HepG2 (cell line): ENCODE data around the gene SERAC1. TPM values are rescaled to one million over a fixed set of nuclear protein-coding genes. Genes with fewer than 3 reads are reported as not detected.

Experiments
- ATAC-seq: fragments of 200-7000 bp; cut with Tn5 transposase; 3 replicates; pipeline ENCODE4 v1.9.1; 2020; ENCODE audit warnings: mild to moderate bottlenecking, moderate library complexity
- BruUV-seq: library from RNA; stranded (reverse); fragments of 400-500 nt; replicated peaks from 2 replicates; lab custom pipeline; 2021; lab: Mats Ljungman, UMichigan
- CTCF ChIA-PET: fragments of 300-600 bp; formaldehyde crosslinking; extraction: SDS; loops from one replicate; lab custom pipeline; 2021; ENCODE audit warnings: low total read pairs, inconsistent platforms, low intra/inter-chr PET ratio; lab: Yijun Ruan, JAX
- POLR2A ChIA-PET: fragments of 350-600 bp; sonication (Branson Sonifier 250); formaldehyde crosslinking; loops from one replicate; lab custom pipeline; 2020; ENCODE audit warnings: antibody characterized with exemption, inconsistent platforms; lab: Yijun Ruan, JAX
- DNase-seq: peaks from one replicate; pipeline ENCODE4 v3.0.0-alpha.2; 2015; ENCODE audit warnings: low spot score
- FAIRE-seq: peaks from 3 replicates; lab custom pipeline; 2011; peaks lifted over from hg19 to GRCh38; lab: Jason Lieb, UNC
- H2AFZ ChIP-seq: one replicate; pipeline ENCODE4 v1.6.1; 2011; ENCODE audit warnings: low read length, inconsistent platforms
- H3K27ac ChIP-seq: fragments of 300-600 bp; 3 replicates; pipeline ENCODE4 v1.8.0; 2011; ENCODE audit warnings: mixed run types, mild to moderate bottlenecking, mixed read lengths, low read length, inconsistent platforms; ENCODE audit not compliant: insufficient read depth; ENCODE audit errors: extremely low read length
- H3K27me3 ChIP-seq, 2 experiments: fragments of 200-600 bp in 1 of 2; 2 replicates in 1 of 2; 3 replicates in 1 of 2; pipeline versions ENCODE4 v1.6.0 to v1.8.0; 2011; ENCODE audit warnings: low read length in 2 of 2, mild to moderate bottlenecking in 2 of 2, moderate library complexity in 2 of 2, inconsistent platforms in 1 of 2; ENCODE audit not compliant: insufficient read depth in 2 of 2, control insufficient read depth in 1 of 2
- H3K36me3 ChIP-seq, 2 experiments: fragments of 200-600 bp in 1 of 2; replicated peaks in 1 of 2; 2 replicates in 1 of 2; 3 replicates in 1 of 2; pipeline versions ENCODE4 v1.5.1 to v1.8.0; 2011; ENCODE audit warnings: low read length in 2 of 2, inconsistent platforms in 1 of 2; ENCODE audit not compliant: insufficient read depth in 2 of 2, control insufficient read depth in 1 of 2
- H3K4me1 ChIP-seq: 2 replicates; pipeline ENCODE4 v1.5.1; 2012; ENCODE audit warnings: low read length, inconsistent platforms; ENCODE audit not compliant: insufficient read depth
- H3K4me2 ChIP-seq: 2 replicates; pipeline ENCODE4 v1.6.0; 2011; ENCODE audit warnings: low read depth, low read length, inconsistent platforms
- H3K4me3 ChIP-seq, 3 experiments: fragments of 200-600 bp in 1 of 3; sonication (generic), shearing (Covaris generic) in 1 of 3; replicated peaks in 1 of 3; 2 replicates each; pipeline ENCODE4 v1.5.1; 2011 to 2016; ENCODE audit warnings: low read length in 3 of 3, inconsistent platforms in 2 of 3, low read depth in 2 of 3, mild to moderate bottlenecking in 2 of 3, control low read depth in 1 of 3, mixed read lengths in 1 of 3; ENCODE audit not compliant: insufficient read depth in 1 of 3
- H3K79me2 ChIP-seq: one replicate; pipeline ENCODE4 v1.6.1; 2011; ENCODE audit warnings: low read length, inconsistent platforms; ENCODE audit not compliant: insufficient read depth
- H3K9ac ChIP-seq: 2 replicates; pipeline ENCODE4 v1.6.0; 2011; ENCODE audit warnings: mild to moderate bottlenecking, low read depth, low read length, inconsistent platforms; ENCODE audit not compliant: insufficient read depth
- H3K9me3 ChIP-seq: 2 replicates; pipeline ENCODE4 v1.5.1; 2012; ENCODE audit warnings: mild to moderate bottlenecking, low read length
- H4K20me1 ChIP-seq: 2 replicates; pipeline ENCODE4 v1.6.0; 2011; ENCODE audit warnings: inconsistent platforms, mild to moderate bottlenecking, low read length, moderate library complexity; ENCODE audit not compliant: insufficient read depth
- HNF4A ChIP-seq: sonication (generic); formaldehyde crosslinking; IDR thresholded peaks from 2 replicates; pipeline ENCODE4 v1.4.0; 2020; ENCODE audit warnings: missing genetic modification reagents
- NFYC ChIP-seq: IDR thresholded peaks from 2 replicates; pipeline ENCODE4 v1.6.1; 2016; ENCODE audit warnings: missing genetic modification reagents, missing compliant biosample characterization
- PRMT3 ChIP-seq: sonication (generic); formaldehyde crosslinking; IDR thresholded peaks from 2 replicates; pipeline ENCODE4 v1.8.1; 2022; ENCODE audit warnings: low read depth, mild to moderate bottlenecking, moderate library complexity, missing genetic modification reagents, borderline replicate concordance
- ZFP62 ChIP-seq: sonication (generic); formaldehyde crosslinking; IDR thresholded peaks from 2 replicates; pipeline ENCODE4 v1.4.0; 2020; ENCODE audit warnings: missing genetic modification reagents
- ZSCAN9 ChIP-seq: IDR thresholded peaks from 2 replicates; pipeline ENCODE4 v1.6.1; 2016; ENCODE audit warnings: borderline replicate concordance
- WGBS: methylation state at CpG from one replicate; pipeline ENCODE4 v1.1.6; 2017; ENCODE audit warnings: low lambda C conversion rate; 5-methylcytosine and 5-hydroxymethylcytosine counted together
- in situ Hi-C: cut with HindIII; loops from 2 replicates; pipeline ENCODE4 v1.10.0; 2017; ENCODE audit warnings: low pct_unique_long_range_greater_than_20kb; ENCODE audit not compliant: extremely low pct_ligation_motif_present
- intact Hi-C: fragments of 100-400 bp; cut with micrococcal nuclease; formaldehyde crosslinking; loops from one replicate; pipeline ENCODE4 v1.10.0; 2022; ENCODE audit not compliant: unreplicated experiment
- polyA plus RNA-seq, 8 experiments: library from polyadenylated mRNA; depleted of rRNA in 3 of 8; stranded (reverse) in 7 of 8; unstranded in 1 of 8; fragments of >200 nt; fragmentation: Illumina TruSeq in 4 of 8; extraction: Trizol in 4 of 8; gene quantifications; 2 replicates each; pipeline versions ENCODE4 v1.2.1 to v1.2.3, GENCODE V29; 2011 to 2016; ENCODE audit warnings: low read depth in 4 of 8, missing spikeins in 1 of 8, mixed read lengths in 1 of 8; ENCODE audit not compliant: insufficient read depth in 1 of 8
- total RNA-seq, 5 experiments: library from RNA; depleted of rRNA; stranded (reverse); fragments of >200 nt; fragmentation: Illumina TruSeq; extraction: Trizol; gene quantifications; 2 replicates each; pipeline ENCODE4 v1.2.3, GENCODE V29; 2016; ENCODE audit warnings: low read depth in 1 of 5
- TF ChIP-seq, protein P1 (sequence below): sonication (generic); formaldehyde crosslinking; IDR thresholded peaks from 2 replicates; pipeline ENCODE4 v1.5.1; 2020; ENCODE audit warnings: missing genetic modification reagents, mild to moderate bottlenecking, borderline replicate concordance
- TF ChIP-seq, protein P2 (sequence below), 2 experiments: IDR thresholded peaks; 2 replicates each; pipeline ENCODE4 v1.6.1; 2011 to 2012; ENCODE audit warnings: low read length in 2 of 2, borderline replicate concordance in 1 of 2, low read depth in 1 of 2, mild to moderate bottlenecking in 1 of 2, moderate library complexity in 1 of 2

The SERAC1 gene
- total and polyA plus RNA-seq, 2 of the 13 experiments (the other 11 are each of a cell fraction or from before 2014, with no cell fraction given): 4.5 to 8.1 TPM

DNA sequence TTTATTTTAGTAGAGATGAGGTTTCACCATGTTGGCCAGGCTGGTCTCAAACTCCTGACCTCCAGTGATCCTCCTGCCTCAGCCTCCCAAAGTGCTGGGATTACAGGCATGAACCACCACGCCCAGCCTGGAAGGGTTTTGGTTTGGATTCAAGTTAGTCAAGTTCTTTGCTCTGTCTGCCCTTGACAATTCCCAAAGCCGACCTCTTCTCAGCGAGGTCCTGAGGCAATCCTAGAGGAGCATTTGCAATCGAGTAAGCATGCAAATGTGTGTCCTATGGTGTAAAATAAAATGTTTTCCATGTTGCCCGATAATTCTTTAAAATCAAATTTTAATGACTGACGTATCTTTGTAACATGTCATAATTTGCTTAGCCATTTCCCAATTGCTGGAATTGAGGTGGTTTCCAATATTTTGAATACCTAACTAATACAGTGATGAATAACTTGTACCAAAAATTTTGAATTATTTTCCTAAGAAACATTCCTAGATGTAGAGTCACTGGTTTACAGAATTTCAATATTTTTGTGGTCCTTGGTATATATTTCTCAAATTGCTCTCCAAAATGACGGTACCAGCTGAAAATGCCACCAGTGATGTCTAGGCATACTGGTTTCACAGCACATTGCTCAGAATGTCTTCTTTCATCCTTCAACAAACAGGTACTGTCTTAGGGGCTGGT, 38.8 kb upstream of the SERAC1 start:
- H2AFZ ChIP-seq: no peak overlapping the region
- POLR2A ChIA-PET: interaction anchor here (1.1 to 1.2 kb wide), 2 partner anchors 24 to 63 kb away, joined by 3 read pairs; no protein-coding TSS in a partner anchor
- intact Hi-C loops: no loop called here

More for the DNA sequence above, 38.8 kb upstream of the SERAC1 start:
- no peak overlapping the region for H3K4me3 ChIP-seq
- WGBS: 50% methylated on average over 7 of the region's 7 CpGs
- TF ChIP-seq NFYC (CRISPR knock-in tag) (no peak), ZFP62 (CRISPR knock-in tag) (no peak), ZSCAN9 (CRISPR knock-in tag) (no peak), HNF4A (CRISPR knock-in tag) (no peak), PRMT3 (CRISPR knock-in tag) (no peak)
- TF ChIP-seq, protein P1, sequence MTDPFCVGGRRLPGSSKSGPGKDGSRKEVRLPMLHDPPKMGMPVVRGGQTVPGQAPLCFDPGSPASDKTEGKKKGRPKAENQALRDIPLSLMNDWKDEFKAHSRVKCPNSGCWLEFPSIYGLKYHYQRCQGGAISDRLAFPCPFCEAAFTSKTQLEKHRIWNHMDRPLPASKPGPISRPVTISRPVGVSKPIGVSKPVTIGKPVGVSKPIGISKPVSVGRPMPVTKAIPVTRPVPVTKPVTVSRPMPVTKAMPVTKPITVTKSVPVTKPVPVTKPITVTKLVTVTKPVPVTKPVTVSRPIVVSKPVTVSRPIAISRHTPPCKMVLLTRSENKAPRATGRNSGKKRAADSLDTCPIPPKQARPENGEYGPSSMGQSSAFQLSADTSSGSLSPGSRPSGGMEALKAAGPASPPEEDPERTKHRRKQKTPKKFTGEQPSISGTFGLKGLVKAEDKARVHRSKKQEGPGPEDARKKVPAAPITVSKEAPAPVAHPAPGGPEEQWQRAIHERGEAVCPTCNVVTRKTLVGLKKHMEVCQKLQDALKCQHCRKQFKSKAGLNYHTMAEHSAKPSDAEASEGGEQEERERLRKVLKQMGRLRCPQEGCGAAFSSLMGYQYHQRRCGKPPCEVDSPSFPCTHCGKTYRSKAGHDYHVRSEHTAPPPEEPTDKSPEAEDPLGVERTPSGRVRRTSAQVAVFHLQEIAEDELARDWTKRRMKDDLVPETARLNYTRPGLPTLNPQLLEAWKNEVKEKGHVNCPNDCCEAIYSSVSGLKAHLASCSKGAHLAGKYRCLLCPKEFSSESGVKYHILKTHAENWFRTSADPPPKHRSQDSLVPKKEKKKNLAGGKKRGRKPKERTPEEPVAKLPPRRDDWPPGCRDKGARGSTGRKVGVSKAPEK: no peak
- TF ChIP-seq, protein P2, sequence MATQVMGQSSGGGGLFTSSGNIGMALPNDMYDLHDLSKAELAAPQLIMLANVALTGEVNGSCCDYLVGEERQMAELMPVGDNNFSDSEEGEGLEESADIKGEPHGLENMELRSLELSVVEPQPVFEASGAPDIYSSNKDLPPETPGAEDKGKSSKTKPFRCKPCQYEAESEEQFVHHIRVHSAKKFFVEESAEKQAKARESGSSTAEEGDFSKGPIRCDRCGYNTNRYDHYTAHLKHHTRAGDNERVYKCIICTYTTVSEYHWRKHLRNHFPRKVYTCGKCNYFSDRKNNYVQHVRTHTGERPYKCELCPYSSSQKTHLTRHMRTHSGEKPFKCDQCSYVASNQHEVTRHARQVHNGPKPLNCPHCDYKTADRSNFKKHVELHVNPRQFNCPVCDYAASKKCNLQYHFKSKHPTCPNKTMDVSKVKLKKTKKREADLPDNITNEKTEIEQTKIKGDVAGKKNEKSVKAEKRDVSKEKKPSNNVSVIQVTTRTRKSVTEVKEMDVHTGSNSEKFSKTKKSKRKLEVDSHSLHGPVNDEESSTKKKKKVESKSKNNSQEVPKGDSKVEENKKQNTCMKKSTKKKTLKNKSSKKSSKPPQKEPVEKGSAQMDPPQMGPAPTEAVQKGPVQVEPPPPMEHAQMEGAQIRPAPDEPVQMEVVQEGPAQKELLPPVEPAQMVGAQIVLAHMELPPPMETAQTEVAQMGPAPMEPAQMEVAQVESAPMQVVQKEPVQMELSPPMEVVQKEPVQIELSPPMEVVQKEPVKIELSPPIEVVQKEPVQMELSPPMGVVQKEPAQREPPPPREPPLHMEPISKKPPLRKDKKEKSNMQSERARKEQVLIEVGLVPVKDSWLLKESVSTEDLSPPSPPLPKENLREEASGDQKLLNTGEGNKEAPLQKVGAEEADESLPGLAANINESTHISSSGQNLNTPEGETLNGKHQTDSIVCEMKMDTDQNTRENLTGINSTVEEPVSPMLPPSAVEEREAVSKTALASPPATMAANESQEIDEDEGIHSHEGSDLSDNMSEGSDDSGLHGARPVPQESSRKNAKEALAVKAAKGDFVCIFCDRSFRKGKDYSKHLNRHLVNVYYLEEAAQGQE (IDR thresholded peaks at IDR 0.05; ENCODE audit: borderline replicate concordance in 1 of 2, low read depth in 1 of 2, low read length in 2 of 2): no peak
- H3K27me3 ChIP-seq: 0 out of 5 replicates have a peak, but pooled peaks cover 0 to 6% of the 10 kb centered on the region in 2 experiments
- DNase-seq: no peak
- H3K9me3 ChIP-seq: no peaks in the 10 kb centered on the region
- in situ Hi-C loops: loop anchor here (5.0 to 25.0 kb wide), 3 partner anchors 65 to 755 kb away; no protein-coding TSS in a partner anchor
- BruUV-seq: no TSS peak
- H3K9ac ChIP-seq: no peak overlapping the region
- peak overlapping the region; percentile 15; the same call in 1 of the 2 replicates for H3K4me2 ChIP-seq
- no peaks in the 10 kb centered on the region for H4K20me1 ChIP-seq
- ATAC-seq: no peak
- no peaks in the 10 kb centered on the region for H3K79me2 ChIP-seq
- no peaks in the 10 kb centered on the region for H3K36me3 ChIP-seq
- no peak overlapping the region for H3K27ac ChIP-seq
- H3K4me1 ChIP-seq: peaks cover 42% of the 10 kb centered on the region
- CTCF ChIA-PET: no interaction called here
- no peak for FAIRE-seq
